Activated T-helper 2 cell treated with anti-CD3 and anti-CD28 coated beads, Interferon-gamma antibody, Interleukin-2, Interleukin-4, amounts not matched to agents 10 μg/mL and 5 μg/mL and 100 μg/mL, durations not matched to agents 14 hours and 24 hours and 36 hours (primary cell): ENCODE measurements around the gene CCDC27. TPM values are rescaled to one million over a fixed set of nuclear protein-coding genes. Genes with fewer than 3 reads are reported as not detected.

Experiments used
- DNase-seq: peaks from one replicate; pipeline ENCODE4 v3.0.0; 2021; ENCODE audit warnings: low spot score
- H3K27ac Mint-ChIP-seq: one replicate; pipeline ENCODE4 v1.8.0; 2021; ENCODE audit warnings: mixed read lengths
- H3K27me3 Mint-ChIP-seq: one replicate; pipeline ENCODE4 v1.8.0; 2021; ENCODE audit warnings: low read depth, mixed read lengths
- H3K36me3 Mint-ChIP-seq: one replicate; pipeline ENCODE4 v1.8.0; 2021; ENCODE audit warnings: low read depth, mixed read lengths
- H3K4me1 Mint-ChIP-seq: one replicate; pipeline ENCODE4 v1.8.0; 2021; ENCODE audit warnings: low read depth, mixed read lengths
- H3K4me3 Mint-ChIP-seq: one replicate; pipeline ENCODE4 v1.8.0; 2021; ENCODE audit warnings: low read depth, mild to moderate bottlenecking, moderate library complexity, mixed read lengths
- H3K9me3 Mint-ChIP-seq: one replicate; pipeline ENCODE4 v1.8.0; 2021; ENCODE audit warnings: mixed read lengths
- intact Hi-C: fragments of 100-400 bp; cut with micrococcal nuclease; formaldehyde crosslinking; loops from one replicate; pipeline ENCODE4 v1.15.1; 2023
- total RNA-seq: library from RNA; stranded (reverse); gene quantifications from 2 replicates; pipeline ENCODE4 v1.2.3, GENCODE V29; 2022

The CCDC27 gene
- total RNA-seq, 1 donor from 2014 or later, result not detected

- Mint-ChIP-seq H3K4me3 (no peak overlapping the region), H3K27me3 (no peaks in the 10 kb centered on the region), H3K36me3 (no peaks in the 10 kb centered on the region), H3K27ac (no peak overlapping the region), H3K4me1 (no peaks in the 10 kb centered on the region), H3K9me3 (no peaks in the 10 kb centered on the region)
- no peak for DNase-seq
- intact Hi-C loops, result no loop called here
These were observed 25.0 kb upstream of the CCDC27 start for GRCh38 chr1:3727042-3727824.

GRCh38 chr1:3727825-3728776 lies 24.1 kb upstream of the CCDC27 start:
- no peak for DNase-seq
- intact Hi-C loops, result no loop called here
- no peaks in the 10 kb centered on the region for H3K36me3 Mint-ChIP-seq
- no peaks in the 10 kb centered on the region for H3K27me3 Mint-ChIP-seq
- H3K4me3 Mint-ChIP-seq, result no peak overlapping the region
- H3K27ac Mint-ChIP-seq, result no peak overlapping the region
- no peaks in the 10 kb centered on the region for H3K9me3 Mint-ChIP-seq
- no peaks in the 10 kb centered on the region for H3K4me1 Mint-ChIP-seq

GRCh38 chr1:3729594-3730542 lies 22.4 kb upstream of the CCDC27 start:
- H3K4me1 Mint-ChIP-seq, result no peaks in the 10 kb centered on the region
- no peak overlapping the region for H3K27ac Mint-ChIP-seq
- DNase-seq, result no peak
- no peak overlapping the region for H3K4me3 Mint-ChIP-seq
- intact Hi-C loops, result no loop called here
- H3K27me3 Mint-ChIP-seq, result no peaks in the 10 kb centered on the region
- H3K36me3 Mint-ChIP-seq, result no peaks in the 10 kb centered on the region
- no peaks in the 10 kb centered on the region for H3K9me3 Mint-ChIP-seq

GRCh38 chr1:3730543-3731247 lies 21.6 kb upstream of the CCDC27 start:
- intact Hi-C loops, result no loop called here
- Mint-ChIP-seq H3K27me3 (no peaks in the 10 kb centered on the region), H3K9me3 (no peaks in the 10 kb centered on the region), H3K4me1 (no peaks in the 10 kb centered on the region), H3K27ac (no peak overlapping the region), H3K36me3 (no peaks in the 10 kb centered on the region), H3K4me3 (no peak overlapping the region)
- no peak for DNase-seq

- DNase-seq, result no peak
- Mint-ChIP-seq H3K4me1 (no peaks in the 10 kb centered on the region), H3K36me3 (no peaks in the 10 kb centered on the region), H3K9me3 (no peaks in the 10 kb centered on the region), H3K27me3 (no peaks in the 10 kb centered on the region), H3K27ac (no peak overlapping the region), H3K4me3 (no peak overlapping the region)
- intact Hi-C loops, result no loop called here
These were observed 20.4 kb upstream of the CCDC27 start for GRCh38 chr1:3731583-3732433.

- H3K27me3 Mint-ChIP-seq, result no peaks in the 10 kb centered on the region
- H3K9me3 Mint-ChIP-seq, result no peaks in the 10 kb centered on the region
- no peak overlapping the region for H3K4me3 Mint-ChIP-seq
- no peaks in the 10 kb centered on the region for H3K4me1 Mint-ChIP-seq
- no peak overlapping the region for H3K27ac Mint-ChIP-seq
- no peaks in the 10 kb centered on the region for H3K36me3 Mint-ChIP-seq
- DNase-seq, result no peak
- intact Hi-C loops, result no loop called here
These were observed 19.7 kb upstream of the CCDC27 start for GRCh38 chr1:3732434-3733093.

GRCh38 chr1:3733094-3733882 lies 19.0 kb upstream of the CCDC27 start:
- Mint-ChIP-seq H3K36me3 (no peaks in the 10 kb centered on the region), H3K27ac (no peak overlapping the region), H3K4me1 (no peaks in the 10 kb centered on the region), H3K27me3 (no peaks in the 10 kb centered on the region), H3K4me3 (no peak overlapping the region), H3K9me3 (no peaks in the 10 kb centered on the region)
- DNase-seq, result no peak
- intact Hi-C loops, result no loop called here

- Mint-ChIP-seq H3K36me3 (no peaks in the 10 kb centered on the region), H3K27me3 (no peaks in the 10 kb centered on the region), H3K4me1 (no peaks in the 10 kb centered on the region), H3K4me3 (no peak overlapping the region), H3K27ac (no peak overlapping the region), H3K9me3 (no peaks in the 10 kb centered on the region)
- intact Hi-C loops, result no loop called here
- DNase-seq, result no peak
These were observed 18.2 kb upstream of the CCDC27 start for GRCh38 chr1:3733883-3734589.

- no peaks in the 10 kb centered on the region for H3K9me3 Mint-ChIP-seq
- no peak overlapping the region for H3K27ac Mint-ChIP-seq
- no peak for DNase-seq
- no peaks in the 10 kb centered on the region for H3K4me1 Mint-ChIP-seq
- no peak overlapping the region for H3K4me3 Mint-ChIP-seq
- H3K36me3 Mint-ChIP-seq, result no peaks in the 10 kb centered on the region
- no peaks in the 10 kb centered on the region for H3K27me3 Mint-ChIP-seq
- intact Hi-C loops, result no loop called here
These were observed 17.6 kb upstream of the CCDC27 start for GRCh38 chr1:3734602-3735001.

- no peak overlapping the region for H3K27ac Mint-ChIP-seq
- H3K9me3 Mint-ChIP-seq, result no peaks in the 10 kb centered on the region
- no peak overlapping the region for H3K4me3 Mint-ChIP-seq
- no peaks in the 10 kb centered on the region for H3K4me1 Mint-ChIP-seq
- no peaks in the 10 kb centered on the region for H3K27me3 Mint-ChIP-seq
- intact Hi-C loops, result no loop called here
- DNase-seq, result no peak
- H3K36me3 Mint-ChIP-seq, result no peaks in the 10 kb centered on the region
These were observed 17.1 kb upstream of the CCDC27 start for GRCh38 chr1:3735027-3735681.
